NCI-H2196 (cell line): Measurements from ENCODE around the gene ATXN2.
"Not testable (repeated sequence)": the region's sequence is repeated elsewhere in the genome, so short reads cannot be mapped to it uniquely, and the experiment has no call there.

ENCODE experiments used
- DNase-seq: peaks from one replicate; lab custom pipeline; 2025; ENCODE audit not compliant: unreplicated experiment; lab: John Stamatoyannopoulos, UW

ATXN2 gene

DNA sequence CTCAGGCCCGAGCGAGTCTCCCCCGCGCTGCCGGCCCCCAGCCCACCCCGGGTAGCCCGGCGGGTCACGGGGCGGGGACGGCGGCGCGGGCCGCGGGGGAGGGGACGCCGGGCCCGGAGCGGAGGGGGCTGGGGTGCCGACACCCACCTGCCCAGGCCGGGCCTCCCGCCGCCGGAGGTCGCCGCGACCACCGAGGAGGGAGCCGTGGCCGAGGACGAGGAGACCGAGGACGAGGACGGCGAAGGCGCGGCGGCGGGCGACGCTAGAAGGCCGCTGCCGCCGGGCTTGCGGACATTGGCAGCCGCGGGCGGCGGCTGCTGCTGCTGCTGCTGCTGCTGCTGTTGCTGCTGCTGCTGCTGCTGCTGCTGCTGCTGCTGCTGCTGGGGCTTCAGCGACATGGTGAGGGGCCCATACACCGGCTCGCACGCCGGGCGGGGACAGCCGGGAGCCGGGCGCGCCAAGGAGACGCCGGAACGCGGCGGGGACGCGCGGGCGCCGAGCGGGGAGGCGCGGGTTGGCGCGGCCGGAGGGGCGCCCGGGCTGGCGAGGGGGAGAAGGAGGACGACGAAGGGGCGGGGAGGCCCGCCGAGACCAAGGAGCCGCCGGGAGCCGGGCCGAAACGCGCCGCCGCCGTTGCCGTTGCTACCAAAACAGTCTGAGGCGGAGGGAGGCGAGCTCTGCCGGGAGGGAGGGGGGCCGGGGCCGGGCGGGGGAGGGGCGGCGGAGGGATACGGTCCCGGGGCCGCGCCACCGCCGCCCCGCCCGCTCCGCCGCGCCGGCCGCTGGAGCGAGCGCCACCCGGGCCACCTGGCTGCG is at the start of gene ATXN2:
TSS of gene ATXN2 (minus strand) at position 679 of the 816 bp plus-strand sequence. CDS start at position 398, 281 bp downstream.
- peak; percentile 76 for DNase-seq

- peak; percentile 47 for DNase-seq
Observed at GRCh38 chr12:111645433-111645832, 46.3 kb upstream of the ATXN2 start.

DNA sequence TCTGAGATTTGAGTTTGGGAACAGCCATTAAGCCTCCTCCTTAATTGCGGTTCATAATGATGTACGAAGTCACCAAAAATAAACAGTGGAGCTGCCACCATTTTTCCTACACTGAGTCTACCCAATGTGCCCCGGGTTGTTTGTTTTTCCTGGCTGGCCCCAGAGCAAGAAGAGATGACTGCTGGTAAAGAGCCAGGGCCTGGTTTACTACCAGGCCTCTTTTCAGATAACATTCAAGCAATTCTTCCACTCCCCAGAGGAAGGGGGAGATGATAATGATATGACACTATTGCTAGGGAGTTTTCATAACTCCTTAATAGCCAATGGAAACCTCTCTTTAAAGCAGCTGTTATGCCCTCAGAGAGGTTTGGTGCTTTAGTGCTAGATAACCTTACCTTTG is 44.3 kb upstream of the ATXN2 start:
- peak; percentile 43 for DNase-seq

- no peak for DNase-seq
Observed at GRCh38 chr12:111642681-111643426, 43.7 kb upstream of the ATXN2 start.

- no peak for DNase-seq
Observed at GRCh38 chr12:111640506-111640905, 41.4 kb upstream of the ATXN2 start.

DNA sequence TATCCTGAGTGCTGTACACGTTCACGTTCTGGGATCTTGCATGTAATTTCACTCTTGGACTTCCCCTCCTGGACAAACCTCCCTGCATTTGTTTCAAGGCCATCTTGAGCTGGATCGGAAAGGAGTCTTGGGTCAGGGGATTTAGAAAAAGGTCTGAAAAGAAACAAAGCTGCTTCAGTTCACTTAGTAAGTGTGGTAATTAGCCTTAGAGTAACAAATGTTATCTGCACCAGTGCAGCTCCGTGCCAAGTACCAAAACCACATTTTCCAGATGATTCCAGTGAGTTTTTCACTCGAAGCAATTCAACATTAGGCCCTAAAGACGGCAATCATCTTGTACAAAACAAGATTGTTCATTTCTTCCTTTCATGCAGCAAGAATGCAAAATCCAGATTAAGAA is 39.4 kb upstream of the ATXN2 start:
- no peak for DNase-seq

- no peak for DNase-seq
Observed at GRCh38 chr12:111636209-111636945, 37.3 kb upstream of the ATXN2 start.

DNA sequence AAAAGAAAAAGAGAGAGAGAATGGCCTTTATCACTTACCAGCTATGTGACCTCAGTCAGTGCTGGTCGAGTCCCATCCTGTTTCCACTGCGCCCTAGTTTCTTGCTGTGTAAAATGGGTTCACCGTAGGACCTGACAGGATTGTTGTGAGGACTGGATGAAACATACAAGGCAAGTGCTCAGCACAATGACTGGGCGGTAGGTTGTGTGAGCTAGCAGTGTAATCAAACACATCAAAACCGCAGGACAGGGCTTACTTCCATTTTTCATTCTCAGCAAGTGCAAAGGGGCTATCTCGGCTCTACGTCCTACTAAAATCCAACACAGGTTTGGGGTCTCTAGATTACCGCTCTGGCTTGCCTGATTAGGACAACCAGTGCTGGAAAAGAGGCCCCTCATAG is 36.4 kb upstream of the ATXN2 start:
- DNase-seq = no peak

- no peak for DNase-seq
Observed at GRCh38 chr12:111628505-111629260, 29.6 kb upstream of the ATXN2 start.

DNA sequence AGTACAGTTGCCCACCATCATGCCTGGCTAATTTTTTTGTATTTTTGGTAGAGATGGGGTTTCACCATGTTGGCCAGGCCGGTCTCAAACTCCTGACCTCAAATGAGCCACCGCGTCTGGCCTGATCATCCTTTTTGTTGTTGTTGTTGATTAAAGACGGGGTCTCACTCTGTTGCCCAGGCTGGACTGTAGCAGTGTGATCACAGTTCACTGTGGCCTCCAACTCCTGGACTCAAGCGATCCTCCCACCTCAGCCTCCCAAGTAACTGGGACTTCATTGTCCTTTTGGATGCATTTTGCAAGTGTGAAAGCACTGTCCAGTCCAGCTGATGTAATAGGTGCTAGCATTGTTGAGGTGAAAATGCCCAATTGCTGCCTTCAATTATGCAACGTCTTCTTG is 27.1 kb upstream of the ATXN2 start:
- DNase-seq = no peak

- DNase-seq = no peak
Observed at GRCh38 chr12:111624540-111624939, 25.4 kb upstream of the ATXN2 start.

DNA sequence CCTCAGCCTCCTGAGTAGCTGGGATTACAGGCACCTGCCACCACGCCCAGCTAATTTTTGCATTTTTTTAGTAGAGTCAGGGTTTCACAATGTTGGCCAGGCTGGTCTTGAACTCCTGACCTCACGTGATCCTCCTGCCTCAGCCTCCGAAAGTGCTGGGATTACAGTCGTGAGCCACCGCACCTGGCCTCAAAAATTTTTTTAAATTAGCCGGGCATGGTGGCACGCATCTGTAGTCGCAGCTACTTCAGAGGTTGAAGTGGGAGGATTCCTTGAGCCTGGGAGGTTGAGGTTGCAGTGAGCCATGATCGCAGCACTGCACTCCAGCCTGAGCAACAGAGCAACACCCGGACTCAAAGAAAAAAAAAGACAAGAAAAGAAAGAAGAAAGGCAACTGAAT is 18.7 kb upstream of the ATXN2 start:
- DNase-seq = not testable (repeated sequence)

DNA sequence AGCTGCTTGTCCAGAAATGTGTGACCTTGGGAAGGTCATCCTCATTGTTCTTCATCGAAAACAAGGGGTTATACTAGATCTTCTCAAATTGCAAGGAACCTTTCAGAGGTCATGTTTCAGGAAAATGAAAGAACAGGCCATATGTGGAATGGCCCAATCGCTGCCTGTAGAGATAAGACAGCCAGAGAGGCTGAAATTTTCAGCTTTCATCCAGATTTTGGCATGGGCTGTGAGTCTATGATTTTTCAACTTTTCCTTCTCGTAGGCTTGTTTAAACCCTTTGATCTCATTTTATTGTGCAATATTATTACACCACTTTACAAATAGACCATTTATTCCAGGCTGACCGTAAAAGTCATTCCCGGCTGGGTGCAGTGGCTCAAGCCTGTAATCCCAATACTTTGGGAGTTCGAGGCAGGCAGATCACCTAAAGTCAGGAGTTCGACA is 17.1 kb upstream of the ATXN2 start:
- no peak for DNase-seq

- DNase-seq = no peak
Observed at GRCh38 chr12:111607239-111607638, 8.1 kb upstream of the ATXN2 start.

- DNase-seq = no peak
Observed at GRCh38 chr12:111606767-111607230, 7.7 kb upstream of the ATXN2 start.

DNA sequence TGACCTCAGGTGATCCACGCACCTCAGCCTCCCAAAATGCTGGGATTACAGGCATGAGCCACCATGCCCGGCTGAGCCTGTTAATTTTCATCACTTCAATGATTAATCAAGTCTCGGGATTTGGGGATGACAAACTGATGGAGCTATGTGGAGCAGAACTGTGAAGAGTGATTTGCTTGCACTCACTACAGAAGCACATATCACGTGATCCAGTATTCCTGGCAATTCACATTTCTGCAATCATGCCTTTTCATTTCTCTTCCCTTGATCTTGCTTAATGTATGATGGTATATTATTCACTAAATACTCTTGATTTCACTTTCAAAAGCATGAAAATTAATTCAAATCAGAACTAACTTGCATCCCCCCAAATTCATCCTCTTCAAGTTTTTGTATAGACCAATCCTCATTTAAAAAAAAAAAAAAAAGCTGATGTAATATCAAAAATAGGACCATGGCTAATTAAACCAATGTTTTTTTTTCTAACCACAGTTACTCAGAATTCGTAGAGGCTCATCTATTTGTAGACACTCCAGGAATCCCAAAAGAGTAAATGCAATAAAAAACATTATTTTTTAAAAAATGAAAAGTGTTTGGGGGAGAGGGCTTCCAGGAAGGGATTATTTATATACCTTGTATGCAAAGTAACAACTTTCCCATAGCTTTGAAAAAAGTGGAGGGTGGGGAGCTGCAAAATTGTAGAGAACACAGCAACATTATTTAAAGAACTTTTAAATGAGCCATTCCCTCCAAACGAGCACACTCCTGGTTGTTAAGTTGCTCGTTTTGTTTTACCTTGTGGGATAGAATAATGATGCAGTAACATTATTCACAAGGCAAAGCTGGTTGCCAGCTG is 7.0 kb upstream of the ATXN2 start:
- no peak for DNase-seq

DNA sequence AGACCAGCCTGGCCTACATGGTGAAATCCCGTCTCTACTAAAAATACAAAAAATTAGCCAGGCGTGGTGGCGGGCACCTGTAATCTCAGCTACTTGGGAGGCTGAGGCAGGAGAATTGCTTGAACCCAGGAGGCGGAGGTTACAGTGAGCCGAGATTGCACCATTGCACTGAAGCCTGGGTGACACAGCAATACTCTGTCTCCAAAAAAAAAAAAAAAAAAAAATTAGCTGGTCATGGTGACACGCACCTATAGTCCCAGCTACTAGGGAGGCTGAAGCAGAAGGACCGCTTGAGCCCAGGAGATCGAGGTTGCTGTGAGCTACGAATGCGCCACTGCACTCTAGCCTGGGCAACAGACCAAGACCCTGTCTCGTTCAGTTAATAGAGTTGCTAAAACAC is 3.7 kb upstream of the ATXN2 start:
- DNase-seq = not testable (repeated sequence)

DNA sequence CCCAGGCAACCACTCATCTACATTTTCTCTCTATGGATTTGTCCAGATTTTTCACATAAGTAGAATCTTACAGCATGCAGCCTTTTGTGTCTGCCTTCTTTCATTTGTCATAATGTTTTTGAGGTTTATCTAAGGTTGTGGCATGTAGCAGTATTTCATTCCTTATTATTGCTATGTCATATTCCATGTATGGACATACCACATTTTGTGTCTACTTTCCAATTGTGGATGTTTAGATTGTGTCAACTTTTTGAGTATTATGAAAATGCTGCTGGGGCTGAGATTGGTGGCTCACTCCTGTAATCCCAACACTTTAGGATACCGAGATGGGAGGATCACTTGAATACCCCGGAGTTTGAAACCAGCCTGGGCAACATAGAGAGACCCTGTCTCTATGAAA is 3.2 kb upstream of the ATXN2 start:
- no peak for DNase-seq

- not testable (repeated sequence) for DNase-seq
Observed at GRCh38 chr12:111600986-111601385, 1.9 kb upstream of the ATXN2 start.

DNA sequence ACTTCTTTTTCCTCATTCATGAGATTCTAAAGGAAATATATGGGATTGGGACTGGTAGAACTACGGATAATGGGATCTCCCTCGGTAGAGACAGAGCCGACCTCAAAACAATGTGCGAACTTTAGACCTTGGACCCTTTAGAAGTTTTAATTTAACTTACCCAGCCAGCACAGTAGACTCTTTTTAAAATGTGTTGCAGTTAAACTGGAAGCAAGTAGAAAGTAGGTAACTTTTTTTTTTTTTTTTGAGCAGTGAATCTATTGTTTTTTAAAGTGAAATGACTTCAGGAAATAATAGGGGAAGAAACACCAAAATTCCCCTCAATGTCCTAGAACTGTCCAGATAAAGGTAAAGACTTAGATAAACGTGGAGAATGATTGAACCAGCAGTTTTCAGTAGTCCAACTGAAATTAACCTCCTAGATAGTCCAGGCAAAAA is 1.1 kb upstream of the ATXN2 start:
- DNase-seq = no peak
